BJ (cell line): Measurements from ENCODE around the gene LIMCH1. TPM values are rescaled to one million over a fixed set of nuclear protein-coding genes. Genes with fewer than 3 reads are reported as not detected.

Experiments used
- CTCF ChIA-PET: fragments of 350-600 bp; formaldehyde crosslinking; extraction: SDS; loops from one replicate; lab custom pipeline; 2021; ENCODE audit warnings: antibody characterized with exemption, inconsistent platforms; lab: Yijun Ruan, JAX
- POLR2A ChIA-PET: fragments of 300-600 bp; sonication (Branson Sonifier 250); formaldehyde crosslinking; extraction: SDS; loops from one replicate; lab custom pipeline; 2021; ENCODE audit warnings: antibody characterized with exemption; lab: Charles Lee
- DNase-seq: peaks from one replicate; pipeline ENCODE4 v3.0.0-alpha.2; 2011; ENCODE audit warnings: low read depth
- H3K27me3 ChIP-seq: 2 replicates; pipeline ENCODE4 v1.6.0; 2011; ENCODE audit warnings: low read length; ENCODE audit not compliant: control insufficient read depth, insufficient read depth
- H3K36me3 ChIP-seq: 2 replicates; pipeline ENCODE4 v1.5.1; 2011; ENCODE audit warnings: low read length; ENCODE audit not compliant: control insufficient read depth, insufficient read depth
- H3K4me3 ChIP-seq: 2 replicates; pipeline ENCODE4 v1.5.1; 2011; ENCODE audit warnings: low read depth, mild to moderate bottlenecking, control low read depth, low read length
- CTCF ChIP-seq: IDR thresholded peaks from 2 replicates; pipeline ENCODE4 v1.5.1; 2011; ENCODE audit warnings: low read depth, mild to moderate bottlenecking, control low read depth, inconsistent platforms, low read length, moderate library complexity; ENCODE audit not compliant: insufficient read depth
- polyA plus RNA-seq: library from polyadenylated mRNA; depleted of rRNA; stranded (reverse); fragments of >200 nt; gene quantifications from 2 replicates; pipeline ENCODE4 v1.2.3, GENCODE V29; 2011

The LIMCH1 gene
- polyA plus RNA-seq, 1 experiment = 133 TPM

DNA sequence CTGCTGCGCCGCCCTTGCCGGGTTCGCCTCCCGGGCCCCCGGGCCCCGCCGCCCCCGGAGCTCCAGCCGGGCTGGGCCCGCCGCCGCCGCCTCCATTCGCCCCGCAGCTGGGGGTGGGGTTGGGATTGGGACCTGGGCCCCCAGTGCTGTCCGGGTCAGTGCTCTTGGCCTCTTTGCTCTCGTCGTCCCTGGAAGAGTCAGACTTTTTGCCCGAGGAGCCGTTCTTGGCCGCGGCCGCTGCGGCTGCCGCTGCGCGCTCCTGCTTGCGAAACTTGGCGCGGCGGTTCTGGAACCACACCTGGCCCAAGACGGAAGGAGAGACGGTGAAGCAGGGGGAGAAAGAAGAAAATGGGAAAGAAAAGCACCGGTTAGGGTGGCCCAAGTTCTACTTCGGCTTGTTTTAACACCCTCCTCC is 208.1 kb downstream of the LIMCH1 start:
- Histone ChIP-seq H3K27me3 (peaks cover 65% of the 10 kb centered on the region), H3K4me3 (no peak overlapping the region), H3K36me3 (no peaks in the 10 kb centered on the region)
- ChIA-PET CTCF (interaction anchor here (0.6 kb wide), 1 partner anchor 92 kb away, joined by 3 read pairs; no protein-coding TSS in a partner anchor), POLR2A (no interaction called here)
- no peak for TF ChIP-seq CTCF
- DNase-seq = no peak

- ChIA-PET POLR2A (no interaction called here), CTCF (interaction anchor here (0.6 kb wide), 1 partner anchor 93 kb away, joined by 3 read pairs; no protein-coding TSS in a partner anchor)
- peaks cover 65% of the 10 kb centered on the region for H3K27me3 ChIP-seq
- no peak for TF ChIP-seq CTCF
- no peak for DNase-seq
- H3K4me3 ChIP-seq = no peak overlapping the region
- H3K36me3 ChIP-seq = no peaks in the 10 kb centered on the region
Observed at GRCh38 chr4:41746440-41747229, 208.7 kb downstream of the LIMCH1 start.

GRCh38 chr4:41747230-41748055 is 209.5 kb downstream of the LIMCH1 start:
- CTCF ChIA-PET = no interaction called here
- Histone ChIP-seq H3K4me3 (no peak overlapping the region), H3K36me3 (no peaks in the 10 kb centered on the region), H3K27me3 (peaks cover 71% of the 10 kb centered on the region)
- no peak for DNase-seq
- POLR2A ChIA-PET = no interaction called here
- TF ChIP-seq CTCF = no peak

GRCh38 chr4:41748074-41748570 is 210.2 kb downstream of the LIMCH1 start:
- CTCF ChIA-PET = no interaction called here
- POLR2A ChIA-PET = no interaction called here

More at GRCh38 chr4:41748074-41748570, 210.2 kb downstream of the LIMCH1 start:
- no peak for DNase-seq
- Histone ChIP-seq H3K36me3 (no peaks in the 10 kb centered on the region), H3K27me3 (peaks cover 77% of the 10 kb centered on the region), H3K4me3 (no peak overlapping the region)
- TF ChIP-seq CTCF = no peak
